ENCODE data around the gene UBE3C. TPM values are rescaled to one million over a fixed set of nuclear protein-coding genes. Genes with fewer than 3 reads are reported as not detected.

UBE3C gene
- total and polyA plus RNA-seq, 2 of the 13 experiments (the other 11 are each of a cell fraction or from before 2014, with no cell fraction given), result 27.0 to 48.2 TPM

- no peak for DNase-seq (ENCODE audit: low spot score)
- H3K4me3 ChIP-seq (replicated peaks in 1 of 3; ENCODE audit: insufficient read depth in 1 of 3, low read depth in 2 of 3, low read length in 3 of 3), result no peak overlapping the region
- WGBS (ENCODE audit: low lambda C conversion rate), result 93% methylated on average over 8 of the region's 8 CpGs
- H3K9ac ChIP-seq (ENCODE audit: insufficient read depth, low read depth, low read length), result no peak overlapping the region
- intact Hi-C loops (cut with micrococcal nuclease; ENCODE audit: unreplicated experiment), result no loop called here
- peaks cover 17 to 60% of the 10 kb centered on the region in 2 experiments; a peak in 4 of 5 replicates for H3K36me3 ChIP-seq (replicated peaks in 1 of 2; ENCODE audit: control insufficient read depth in 1 of 2, insufficient read depth in 2 of 2, low read length in 2 of 2)
- ChIA-PET CTCF (ENCODE audit: low intra/inter-chr PET ratio, low total read pairs) (no interaction called here), POLR2A (no interaction called here)
- no peak overlapping the region for H3K27ac ChIP-seq (ENCODE audit: extremely low read length, insufficient read depth, low read length)
- ATAC-seq, result no peak; the same call in 1 of the 3 replicates
- H3K4me2 ChIP-seq (ENCODE audit: low read depth, low read length), result no peak overlapping the region
- H3K4me1 ChIP-seq (ENCODE audit: insufficient read depth, low read length), result no peaks in the 10 kb centered on the region
- no peak overlapping the region for H2AFZ ChIP-seq (ENCODE audit: low read length)
- no peaks in the 10 kb centered on the region for H3K27me3 ChIP-seq (ENCODE audit: control insufficient read depth in 1 of 2, insufficient read depth in 2 of 2, low read length in 2 of 2)
- H4K20me1 ChIP-seq (ENCODE audit: insufficient read depth, low read length), result no peaks in the 10 kb centered on the region
- in situ Hi-C loops (cut with HindIII; ENCODE audit: extremely low pct_ligation_motif_present, low pct_unique_long_range_greater_than_20kb), result no loop called here
- H3K9me3 ChIP-seq (ENCODE audit: low read length), result no peaks in the 10 kb centered on the region
- BruUV-seq (replicated peaks), result no TSS peak
- H3K79me2 ChIP-seq (ENCODE audit: insufficient read depth, low read length), result no peaks in the 10 kb centered on the region
- FAIRE-seq, result no peak
- no peak for TF ChIP-seq ZNF530 (CRISPR knock-in tag; IDR thresholded peaks at IDR 0.05; ENCODE audit: low read depth)
- no peak for TF ChIP-seq NPAS2 (CRISPR knock-in tag; IDR thresholded peaks at IDR 0.05; ENCODE audit: borderline replicate concordance)
- no peak for TF ChIP-seq ZBTB8A (CRISPR knock-in tag; IDR thresholded peaks at IDR 0.05; ENCODE audit: borderline replicate concordance, low read depth)
- TF ChIP-seq ARHGAP35 (CRISPR knock-in tag; IDR thresholded peaks at IDR 0.05; ENCODE audit: borderline replicate concordance), result no peak
- TF ChIP-seq ZNF747 (CRISPR knock-in tag; IDR thresholded peaks at IDR 0.05; ENCODE audit: borderline replicate concordance), result no peak
- TF ChIP-seq ZNF101 (CRISPR knock-in tag; IDR thresholded peaks at IDR 0.05; ENCODE audit: borderline replicate concordance, low read depth), result no peak
- no peak for TF ChIP-seq ZNF407 (CRISPR knock-in tag; IDR thresholded peaks at IDR 0.05; ENCODE audit: not compliant biosample characterization)
- no peak for TF ChIP-seq TFDP1 (CRISPR knock-in tag; IDR thresholded peaks at IDR 0.05; ENCODE audit: borderline replicate concordance)
- no peak for TF ChIP-seq ZNF33A (CRISPR knock-in tag; IDR thresholded peaks at IDR 0.05; ENCODE audit: borderline replicate concordance)
- TF ChIP-seq PHF21A (CRISPR knock-in tag; IDR thresholded peaks at IDR 0.05), result no peak
- no peak for TF ChIP-seq DPF2 (CRISPR knock-in tag; IDR thresholded peaks at IDR 0.05; ENCODE audit: borderline replicate concordance, low read depth)
- TF ChIP-seq ZEB1 (IDR thresholded peaks at IDR 0.05; ENCODE audit: insufficient replicate concordance, low read depth), result no peak
- TF ChIP-seq JUND (CRISPR knock-in tag; IDR thresholded peaks at IDR 0.05), result no peak
These were observed 82.3 kb downstream of the UBE3C start for GRCh38 chr7:157220916-157221569.

All from HepG2 (cell line).